ENCODE measurements around the gene CCDC30.
"Not testable (repeated sequence)": the region's sequence is repeated elsewhere in the genome, so short reads cannot be mapped to it uniquely, and the experiment has no call there.

Gene CCDC30

GRCh38 chr1:42469727-42470126 lies 6.6 kb downstream of the CCDC30 start:
- TF ChIP-seq CTCF (IDR thresholded peaks at IDR 0.05) = no peak
- no peak for DNase-seq
- no peak overlapping the region for H3K27ac Mint-ChIP-seq
- H3K9me3 Mint-ChIP-seq = no peaks in the 10 kb centered on the region
- H3K4me3 Mint-ChIP-seq = no peak overlapping the region
- peaks cover under 1% of the 10 kb centered on the region for H3K4me1 Mint-ChIP-seq
- no peaks in the 10 kb centered on the region for H3K36me3 Mint-ChIP-seq (ENCODE audit: low read depth)
- H3K27me3 Mint-ChIP-seq (ENCODE audit: low read depth, poor library complexity) = peaks cover 33% of the 10 kb centered on the region

GRCh38 chr1:42476605-42477004 lies 13.5 kb downstream of the CCDC30 start:
- H3K4me1 Mint-ChIP-seq = no peaks in the 10 kb centered on the region
- DNase-seq = no peak
- no peaks in the 10 kb centered on the region for H3K9me3 Mint-ChIP-seq
- H3K27me3 Mint-ChIP-seq (ENCODE audit: low read depth, poor library complexity) = peaks cover 11% of the 10 kb centered on the region
- no peak overlapping the region for H3K4me3 Mint-ChIP-seq
- H3K27ac Mint-ChIP-seq = no peak overlapping the region
- H3K36me3 Mint-ChIP-seq (ENCODE audit: low read depth) = no peaks in the 10 kb centered on the region
- no peak for TF ChIP-seq CTCF (IDR thresholded peaks at IDR 0.05)

GRCh38 chr1:42477354-42477753 lies 14.3 kb downstream of the CCDC30 start:
- peaks cover 11% of the 10 kb centered on the region for H3K27me3 Mint-ChIP-seq (ENCODE audit: low read depth, poor library complexity)
- not testable (repeated sequence) for H3K4me1 Mint-ChIP-seq; H3K27ac Mint-ChIP-seq; H3K4me3 Mint-ChIP-seq; DNase-seq; H3K36me3 Mint-ChIP-seq (ENCODE audit: low read depth); H3K9me3 Mint-ChIP-seq

- TF ChIP-seq CTCF (IDR thresholded peaks at IDR 0.05) = no peak
- no peaks in the 10 kb centered on the region for H3K36me3 Mint-ChIP-seq (ENCODE audit: low read depth)
- no peak overlapping the region for H3K4me3 Mint-ChIP-seq
- H3K27ac Mint-ChIP-seq = no peak overlapping the region
- no peak for DNase-seq
- no peaks in the 10 kb centered on the region for H3K4me1 Mint-ChIP-seq
- peaks cover 11% of the 10 kb centered on the region for H3K27me3 Mint-ChIP-seq (ENCODE audit: low read depth, poor library complexity)
- no peaks in the 10 kb centered on the region for H3K9me3 Mint-ChIP-seq
Measured at GRCh38 chr1:42477775-42478174, 14.7 kb downstream of the CCDC30 start.

- no peak overlapping the region for H3K27ac Mint-ChIP-seq
- no peaks in the 10 kb centered on the region for H3K36me3 Mint-ChIP-seq (ENCODE audit: low read depth)
- H3K9me3 Mint-ChIP-seq = no peaks in the 10 kb centered on the region
- peak; percentile 3 for DNase-seq
- TF ChIP-seq CTCF (IDR thresholded peaks at IDR 0.05) = no peak
- H3K27me3 Mint-ChIP-seq (ENCODE audit: low read depth, poor library complexity) = peaks cover 11% of the 10 kb centered on the region
- H3K4me1 Mint-ChIP-seq = no peaks in the 10 kb centered on the region
- H3K4me3 Mint-ChIP-seq = no peak overlapping the region
Measured at GRCh38 chr1:42479621-42480020, 16.5 kb downstream of the CCDC30 start.

- no peak for DNase-seq
- Mint-ChIP-seq H3K27me3 (ENCODE audit: low read depth, poor library complexity) (peaks cover 8% of the 10 kb centered on the region), H3K27ac (no peak overlapping the region), H3K4me1 (no peaks in the 10 kb centered on the region), H3K36me3 (ENCODE audit: low read depth) (no peaks in the 10 kb centered on the region), H3K9me3 (no peaks in the 10 kb centered on the region), H3K4me3 (no peak overlapping the region)
- no peak for TF ChIP-seq CTCF (IDR thresholded peaks at IDR 0.05)
Measured at GRCh38 chr1:42480921-42481320, 17.8 kb downstream of the CCDC30 start.

Measured in nephron progenitor cell (in vitro differentiated cells).